CD4-positive, alpha-beta T cell treated with Interleukin-4 for 4 hours (primary cell): ENCODE results near the gene CTR9.

Experiments used
- DNase-seq: peaks from one replicate; pipeline ENCODE4 v3.0.0-alpha.2; 2020

CTR9 gene

DNA sequence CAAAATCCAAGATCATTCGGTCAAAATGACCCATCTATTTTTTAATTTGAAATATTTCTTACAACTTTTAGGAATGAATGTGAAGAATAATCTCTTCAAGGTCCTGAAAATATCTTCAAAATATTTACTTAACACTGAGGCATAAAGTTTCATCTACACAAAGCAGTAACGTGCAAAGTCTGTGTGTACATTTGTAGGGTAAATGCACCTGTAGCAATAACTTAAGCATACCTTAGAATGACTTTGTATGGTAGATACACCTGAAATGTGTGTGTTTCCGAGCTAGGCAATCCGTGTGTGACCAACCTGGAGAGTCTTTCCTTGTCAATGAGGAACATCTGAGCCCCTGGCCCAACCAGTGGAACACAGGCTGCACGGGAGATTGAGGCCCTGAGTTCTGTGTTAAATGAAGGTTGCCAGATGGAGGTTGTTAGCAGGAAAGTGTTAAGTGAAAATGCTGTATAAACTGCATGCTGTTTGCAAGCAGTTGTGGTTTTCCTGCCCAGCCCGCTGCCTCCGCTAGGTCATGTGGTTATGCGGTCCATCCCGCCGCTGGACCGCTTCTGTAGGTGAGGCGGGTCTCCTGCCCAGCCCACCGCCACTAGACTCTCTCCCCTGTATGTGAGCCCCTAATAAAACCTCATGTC, 7.6 kb upstream of the CTR9 start:
- DNase-seq = peak; percentile 42

DNA sequence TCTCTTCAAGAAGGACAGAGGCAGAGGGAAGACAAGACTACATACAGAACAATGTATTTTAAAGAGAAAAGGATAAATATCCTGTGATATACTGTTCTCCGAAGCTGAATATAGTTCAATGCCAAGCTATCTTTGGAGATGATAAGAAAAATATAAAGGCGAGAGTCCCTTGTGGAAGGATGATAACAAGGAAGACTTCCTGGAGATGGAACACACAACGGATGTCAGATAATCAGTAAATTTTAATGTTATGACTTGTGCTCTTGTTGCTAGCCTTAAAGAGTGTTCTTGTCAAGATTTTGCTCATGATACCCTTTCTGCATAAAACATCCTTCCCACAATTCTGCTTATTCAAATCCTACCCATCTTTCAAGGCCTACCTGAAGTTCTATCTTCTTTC, 6.8 kb upstream of the CTR9 start:
- no peak for DNase-seq

DNA sequence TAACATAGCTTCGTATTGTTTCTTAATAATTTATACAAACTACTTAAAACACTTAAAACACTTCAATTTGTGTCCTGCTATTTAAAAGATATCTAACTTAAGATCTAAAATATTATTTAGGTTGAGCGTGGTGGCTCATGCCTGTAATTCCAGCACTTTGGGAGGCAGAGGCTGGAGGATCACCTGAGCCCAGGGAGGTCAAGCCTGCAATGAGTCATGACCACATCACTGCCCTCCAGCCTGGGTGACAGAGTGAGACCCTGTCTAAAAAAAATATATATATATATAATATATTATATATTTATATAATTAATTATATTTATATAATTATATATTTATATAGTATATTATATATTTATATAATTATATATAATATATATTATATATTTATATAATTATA, 4.2 kb upstream of the CTR9 start:
- no peak for DNase-seq

DNA sequence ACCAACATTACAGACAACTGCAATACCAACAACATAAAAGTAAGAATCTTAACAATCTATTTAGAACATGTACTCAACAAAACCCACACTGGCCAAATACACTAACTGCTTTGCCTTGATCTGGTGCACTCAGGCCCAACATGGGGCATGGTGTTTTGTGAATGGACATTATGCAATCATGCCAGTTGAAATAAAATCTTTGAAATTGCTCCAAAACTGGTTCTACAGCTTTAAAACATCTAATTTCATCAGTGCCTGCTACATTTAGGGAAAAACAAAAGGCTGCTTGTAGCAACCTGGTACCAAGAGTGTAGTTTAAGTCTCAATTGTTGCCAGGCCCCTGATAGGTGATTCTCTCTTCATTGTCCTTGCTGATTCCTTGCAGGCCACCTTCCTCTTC, 3.3 kb upstream of the CTR9 start:
- no peak for DNase-seq

DNA sequence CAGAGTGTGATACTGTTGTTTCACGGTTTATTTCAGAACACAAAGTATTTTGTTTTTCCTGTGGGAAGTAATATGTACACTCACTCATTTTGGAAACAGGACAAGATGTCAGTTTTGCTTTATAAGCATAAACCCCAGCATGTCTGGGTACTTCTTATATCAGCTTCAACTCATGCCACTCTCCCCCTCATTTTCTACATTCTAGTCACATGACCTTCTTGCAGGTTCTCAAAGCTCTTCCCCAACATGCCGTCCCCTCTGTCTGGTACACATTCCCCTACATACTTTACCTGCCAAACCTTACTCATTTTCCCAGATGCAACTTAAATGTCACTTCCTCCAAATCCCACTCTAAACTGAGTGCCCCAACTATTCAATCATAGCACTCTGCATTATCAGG, 1.6 kb upstream of the CTR9 start:
- DNase-seq = no peak

DNA sequence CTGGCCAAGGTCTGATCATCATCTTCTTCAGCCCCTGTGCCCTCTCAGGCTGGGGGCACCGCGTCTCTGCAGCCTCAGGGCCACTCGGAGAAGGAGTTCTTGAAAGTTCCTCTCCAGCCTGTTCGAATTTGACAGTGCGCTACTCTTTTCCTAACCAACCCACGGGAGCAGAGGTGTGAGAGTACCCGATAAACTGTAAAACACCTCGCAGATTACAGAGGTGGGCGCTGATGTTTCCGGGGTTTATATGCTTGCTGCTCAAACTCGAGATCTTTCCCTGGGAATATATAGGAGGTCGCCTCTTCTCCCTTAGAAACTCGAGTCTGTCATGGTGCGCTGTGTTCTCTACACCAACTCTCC, 515 bp downstream of the CTR9 start:
- DNase-seq = no peak

DNA sequence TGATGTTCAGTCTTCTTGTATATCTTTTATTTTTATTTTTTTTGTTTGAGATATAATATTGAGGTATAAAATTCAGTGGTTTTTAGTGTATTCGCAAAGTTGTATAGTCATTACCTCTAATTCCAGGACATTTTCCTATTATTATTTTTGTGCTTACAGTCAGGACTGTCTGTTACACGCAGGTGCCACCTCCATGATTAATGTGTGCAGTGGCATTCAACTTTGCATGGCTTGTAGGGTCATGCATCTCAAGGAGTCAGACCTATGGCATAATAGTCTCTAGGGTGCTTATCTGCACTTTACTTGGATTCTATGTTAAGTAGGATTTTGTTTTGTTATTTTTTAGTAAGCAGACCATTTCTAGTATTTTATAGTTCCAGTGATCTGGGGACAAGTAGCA, 1.0 kb downstream of the CTR9 start:
- DNase-seq = no peak

DNA sequence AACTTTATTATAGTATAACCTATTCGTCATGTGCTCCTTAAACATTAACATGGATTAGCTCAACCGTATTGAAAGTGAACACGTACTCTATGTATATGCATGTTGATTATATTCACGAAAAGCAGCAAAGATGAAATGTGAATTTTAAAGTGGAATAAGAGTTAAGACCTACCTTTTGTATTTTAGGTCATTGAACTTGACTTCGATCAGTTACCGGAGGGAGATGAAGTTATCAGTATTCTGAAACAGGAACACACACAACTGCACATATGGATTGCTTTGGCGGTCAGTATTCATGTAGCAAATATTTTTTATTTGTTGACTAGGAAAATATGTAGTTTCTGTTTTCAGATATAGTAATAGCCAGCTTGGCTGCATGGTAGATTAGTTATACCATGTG, 1.4 kb downstream of the CTR9 start:
- no peak for DNase-seq

DNA sequence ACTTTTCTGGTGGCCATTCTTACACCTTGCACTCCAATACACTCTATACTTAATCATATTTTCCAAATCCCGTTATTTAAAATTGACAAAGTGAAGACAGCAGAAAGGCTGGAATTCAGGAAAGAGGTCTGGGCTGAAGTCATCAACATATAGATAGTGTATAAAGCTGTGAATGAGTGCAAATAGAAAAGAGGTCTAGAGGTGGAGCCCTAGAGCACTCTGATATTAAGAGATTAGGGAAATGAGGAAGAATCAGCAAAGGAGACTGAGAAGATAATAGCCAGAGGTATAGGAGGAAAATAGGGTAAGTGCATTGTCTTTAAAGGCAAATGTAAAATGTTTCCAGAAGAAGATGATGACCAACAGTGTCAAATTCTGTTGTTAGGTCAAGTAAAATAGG, 7.9 kb downstream of the CTR9 start:
- DNase-seq = no peak

DNA sequence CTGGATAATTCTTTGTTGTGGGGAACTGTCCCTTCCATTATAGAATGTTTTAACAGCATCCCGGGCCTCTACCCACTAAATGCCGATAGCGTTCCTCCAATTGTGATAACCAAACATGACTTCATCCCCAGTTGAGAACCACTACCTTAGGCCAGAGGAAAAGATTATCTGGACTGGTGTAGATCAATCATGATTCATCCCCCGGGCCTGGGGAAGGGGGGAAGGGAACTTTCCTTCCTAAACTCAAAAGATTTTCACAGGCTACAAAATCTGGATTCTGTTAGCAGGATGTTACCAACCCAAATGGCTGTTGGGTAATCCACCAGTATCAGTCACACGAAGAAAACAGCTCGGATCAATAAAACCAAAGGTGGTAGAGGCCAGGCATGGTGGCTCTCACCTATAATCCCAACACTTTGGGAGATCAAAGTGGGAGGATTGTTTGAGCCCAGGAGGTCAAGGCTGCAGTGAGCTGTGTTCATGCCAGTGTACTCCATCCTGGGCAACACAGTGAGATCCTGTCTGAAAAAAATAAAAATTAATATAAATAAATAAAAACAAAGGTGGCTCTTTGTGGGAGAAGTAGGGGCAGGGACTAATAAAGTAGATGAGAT, 10.1 kb downstream of the CTR9 start:
- no peak for DNase-seq

DNA sequence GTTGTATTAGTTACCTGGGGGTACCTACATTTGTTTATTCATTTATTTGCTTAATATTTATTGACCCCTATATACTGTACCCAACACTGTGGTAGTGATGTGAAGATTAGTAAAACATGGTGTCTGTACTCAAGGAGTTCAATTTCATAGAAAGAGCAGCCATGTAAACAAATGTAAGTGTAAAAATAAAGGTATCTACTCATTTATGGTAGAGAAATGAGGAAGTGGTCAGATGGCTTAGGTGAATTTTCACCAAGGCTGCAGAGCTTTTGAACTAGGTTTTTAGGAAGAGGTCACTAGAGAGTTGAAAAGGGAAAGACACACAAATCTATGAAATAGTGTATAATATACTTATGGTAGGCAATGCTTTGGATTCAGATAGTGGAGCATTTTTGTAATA, 11.1 kb downstream of the CTR9 start:
- no peak for DNase-seq

DNA sequence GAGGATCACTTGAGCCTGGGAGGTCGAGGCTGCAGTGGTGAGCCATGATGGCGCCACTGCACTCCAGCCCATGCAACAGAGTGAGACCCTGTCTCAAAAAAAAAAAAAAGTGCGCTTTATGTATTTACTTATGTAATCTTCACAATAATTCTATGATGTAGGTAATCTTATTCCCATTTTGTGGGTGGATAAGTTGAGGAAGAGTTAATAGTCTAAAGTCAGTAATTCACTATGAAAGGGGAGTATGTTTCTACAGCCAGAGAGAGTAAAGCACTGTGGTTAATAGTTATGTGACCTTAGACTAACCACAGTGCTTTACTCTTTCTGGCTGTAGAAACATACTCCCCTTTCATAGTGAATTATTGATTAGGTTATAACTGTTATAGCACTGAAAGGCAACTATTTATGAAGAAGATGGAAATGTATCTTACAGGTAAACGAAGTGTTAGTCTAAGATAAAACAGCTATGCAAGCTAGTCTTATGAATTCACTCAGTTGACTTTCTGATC, 11.9 kb downstream of the CTR9 start:
- no peak for DNase-seq

DNA sequence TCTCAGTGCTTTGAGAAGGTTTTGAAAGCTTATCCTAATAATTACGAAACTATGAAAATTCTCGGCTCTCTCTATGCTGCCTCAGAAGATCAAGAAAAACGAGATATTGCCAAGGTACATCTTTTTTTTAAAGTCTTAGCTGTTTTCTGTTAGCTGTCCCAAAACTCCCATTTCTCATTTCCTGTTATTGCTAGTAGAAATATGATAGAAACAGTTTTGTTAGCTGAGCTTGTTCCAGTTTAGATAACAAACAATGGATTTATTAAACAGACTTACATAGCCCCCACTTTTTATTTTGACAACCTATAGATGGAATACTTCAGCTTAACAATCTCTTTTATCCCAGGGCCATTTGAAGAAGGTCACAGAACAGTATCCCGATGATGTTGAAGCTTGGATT, 12.7 kb downstream of the CTR9 start:
- DNase-seq = no peak

DNA sequence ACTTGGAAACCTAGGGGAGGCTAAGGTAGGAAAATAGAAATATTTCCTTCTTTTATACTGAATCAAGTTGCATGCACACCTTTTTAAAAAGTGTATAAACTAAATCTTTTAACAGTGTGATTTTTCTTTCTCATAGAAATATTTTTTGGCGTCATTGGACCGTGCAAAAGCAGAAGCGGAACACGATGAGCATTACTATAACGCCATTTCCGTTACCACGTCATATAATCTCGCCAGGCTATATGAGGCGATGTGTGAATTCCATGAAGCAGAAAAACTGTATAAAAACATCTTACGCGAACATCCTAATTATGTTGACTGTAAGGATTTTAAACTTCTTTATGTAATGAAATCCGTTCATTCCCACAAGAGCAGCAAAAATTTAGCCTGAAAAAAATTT, 13.4 kb downstream of the CTR9 start:
- no peak for DNase-seq

DNA sequence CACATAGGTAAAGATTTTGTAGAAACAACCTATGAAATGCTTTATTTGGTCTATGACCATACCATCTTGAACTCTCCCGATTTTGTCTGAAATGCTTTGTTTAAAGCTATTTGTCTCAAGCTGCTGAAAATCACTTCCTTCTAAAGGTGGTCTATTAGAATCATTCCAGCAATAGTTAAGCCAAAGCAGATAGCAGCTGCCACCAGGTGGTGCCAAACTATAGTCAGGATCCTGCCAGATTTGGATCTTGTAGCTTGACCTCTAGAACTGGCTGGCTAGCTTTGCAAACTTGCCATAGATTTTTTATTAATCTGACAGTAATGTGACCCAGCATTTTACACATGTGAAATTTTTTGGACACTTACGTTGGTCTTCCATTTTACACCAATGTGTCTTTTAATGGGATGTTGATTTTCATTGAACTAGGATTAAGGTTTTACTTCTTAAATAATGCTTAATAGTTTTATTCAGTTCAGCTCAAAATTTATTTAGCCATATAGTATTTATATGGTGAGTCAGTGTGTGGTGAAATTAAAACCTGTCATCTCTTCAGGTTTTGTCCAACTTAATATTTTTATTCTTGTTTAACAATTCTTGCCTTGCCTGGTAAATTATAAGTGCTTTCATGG, 19.7 kb downstream of the CTR9 start:
- DNase-seq = peak; percentile 23

DNA sequence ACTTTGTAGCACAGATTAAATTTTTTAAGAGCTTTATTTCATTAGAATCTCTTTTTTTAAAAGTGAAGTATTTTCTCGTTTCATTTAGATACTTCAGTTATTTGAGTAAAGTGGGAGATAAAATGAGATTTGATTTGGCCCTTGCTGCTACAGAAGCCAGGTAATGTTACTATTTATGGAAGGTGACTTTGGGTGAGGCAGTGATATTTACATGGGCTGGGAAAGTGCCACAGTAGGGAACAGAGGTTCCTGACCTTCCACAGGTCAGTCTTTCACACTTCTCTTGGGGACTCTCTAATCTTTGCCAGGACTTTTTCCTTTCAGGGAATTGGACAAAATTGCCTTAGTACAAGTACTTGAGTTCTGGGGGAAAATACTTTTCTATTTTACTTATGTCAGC, 20.4 kb downstream of the CTR9 start:
- no peak for DNase-seq

DNA sequence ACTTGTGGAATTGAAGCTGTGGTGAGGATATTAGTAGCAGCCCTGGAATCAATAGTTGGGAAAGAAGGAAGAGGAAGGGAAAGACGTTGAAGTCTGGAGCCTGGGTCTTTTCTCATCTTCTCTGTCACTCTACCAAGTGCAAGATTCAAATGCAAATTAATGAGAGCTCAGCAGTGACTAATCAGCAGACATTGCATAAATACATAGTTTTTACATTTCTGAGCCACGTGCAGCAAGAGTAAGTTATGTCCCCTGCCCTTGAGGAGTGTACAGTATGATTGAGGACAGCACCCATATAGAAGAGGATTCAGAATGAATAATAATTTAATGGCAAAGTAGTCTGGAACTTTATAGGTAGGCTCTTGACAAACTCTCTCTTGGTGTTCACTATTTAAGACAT, 23.8 kb downstream of the CTR9 start:
- no peak for DNase-seq

DNA sequence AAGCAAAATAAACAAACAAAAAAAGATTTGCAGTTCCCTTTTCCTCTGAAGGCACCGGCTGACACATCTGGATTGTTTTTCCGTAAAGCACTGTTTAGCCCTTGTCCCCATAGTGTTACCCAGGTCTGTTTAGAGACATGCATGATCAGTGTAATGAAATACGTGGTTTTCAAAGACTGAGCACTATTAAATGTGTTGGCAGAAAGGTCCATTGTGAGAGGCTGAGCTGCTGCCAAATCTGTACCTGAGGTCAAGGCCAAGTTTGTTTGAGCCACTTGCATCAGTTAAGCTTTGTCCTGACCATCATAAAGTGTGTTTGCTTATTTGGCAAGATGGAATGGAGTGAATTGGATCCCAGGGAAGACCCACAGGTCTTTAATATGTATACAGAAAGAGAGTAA, 26.3 kb downstream of the CTR9 start:
- no peak for DNase-seq

DNA sequence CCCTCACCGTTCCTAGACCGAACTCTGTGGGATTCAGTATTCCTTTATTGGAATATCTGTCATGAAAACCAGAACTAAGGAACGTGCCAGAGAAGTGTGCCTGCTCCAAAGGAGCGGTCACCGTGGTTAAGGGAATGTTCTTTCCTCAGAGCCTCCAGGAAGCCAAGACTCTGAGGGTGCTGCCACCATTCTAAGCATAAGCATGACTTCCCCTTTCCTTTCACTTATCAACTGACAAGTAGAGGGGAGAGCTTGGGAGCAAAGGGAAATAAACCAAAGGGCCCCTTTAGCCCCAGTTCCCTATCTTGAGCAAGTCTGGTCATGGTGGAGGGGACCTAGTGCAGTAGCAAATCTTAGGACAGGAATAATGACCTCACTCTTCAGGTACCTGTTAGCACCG, 26.8 kb downstream of the CTR9 start:
- DNase-seq = no peak

DNA sequence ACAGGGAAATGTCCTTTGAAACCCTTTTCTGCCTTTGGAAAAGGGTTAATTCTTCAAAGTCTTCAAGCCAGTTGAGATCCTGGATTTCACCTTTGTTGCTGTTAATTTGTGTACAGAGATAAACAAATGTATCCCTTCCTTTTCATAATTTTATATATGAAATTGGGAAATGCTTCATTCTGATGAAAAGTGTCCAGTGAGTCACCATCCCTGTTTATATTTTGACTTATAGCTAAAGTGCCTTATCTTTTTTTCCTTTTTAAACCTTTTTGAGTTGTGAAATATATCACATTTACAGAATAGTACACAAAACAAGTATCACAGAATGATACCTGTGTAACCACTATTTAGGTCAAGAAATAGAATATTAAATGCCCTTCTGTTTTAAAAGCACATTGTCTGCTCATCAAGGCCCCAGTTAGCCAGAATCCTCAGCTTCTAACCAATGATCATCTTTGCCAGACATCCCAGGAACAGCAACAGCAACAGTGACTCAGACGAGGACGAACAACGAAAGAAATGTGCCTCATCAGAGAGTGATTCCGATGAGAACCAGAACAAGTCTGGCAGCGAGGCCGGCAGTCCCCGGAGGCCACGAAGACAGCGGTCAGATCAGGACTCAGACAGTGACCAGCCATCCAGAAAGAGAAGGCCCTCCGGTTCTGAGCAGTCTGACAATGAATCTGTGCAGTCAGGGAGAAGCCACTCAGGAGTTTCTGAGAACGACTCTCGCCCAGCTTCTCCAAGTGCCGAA, 27.3 kb downstream of the CTR9 start:
- DNase-seq = no peak

DNA sequence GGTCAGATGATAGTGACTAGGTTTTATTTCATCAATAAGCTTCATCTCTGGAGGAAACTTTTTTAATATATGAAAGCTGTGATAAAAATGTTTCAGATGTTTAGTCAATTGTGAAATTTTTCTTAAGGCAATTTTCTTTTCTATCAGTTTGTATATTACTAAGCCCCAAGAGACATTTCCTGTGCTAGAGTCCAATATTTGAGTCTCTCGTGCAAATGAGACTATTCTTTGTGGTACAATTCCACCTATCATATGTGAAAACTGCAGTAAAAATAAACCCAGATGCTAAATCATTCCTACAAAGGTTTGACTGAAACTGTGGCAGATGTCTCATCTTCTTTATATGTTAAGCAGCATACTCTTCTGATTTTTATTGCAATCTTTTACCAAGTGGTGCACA, 28.0 kb downstream of the CTR9 start:
- no peak for DNase-seq

DNA sequence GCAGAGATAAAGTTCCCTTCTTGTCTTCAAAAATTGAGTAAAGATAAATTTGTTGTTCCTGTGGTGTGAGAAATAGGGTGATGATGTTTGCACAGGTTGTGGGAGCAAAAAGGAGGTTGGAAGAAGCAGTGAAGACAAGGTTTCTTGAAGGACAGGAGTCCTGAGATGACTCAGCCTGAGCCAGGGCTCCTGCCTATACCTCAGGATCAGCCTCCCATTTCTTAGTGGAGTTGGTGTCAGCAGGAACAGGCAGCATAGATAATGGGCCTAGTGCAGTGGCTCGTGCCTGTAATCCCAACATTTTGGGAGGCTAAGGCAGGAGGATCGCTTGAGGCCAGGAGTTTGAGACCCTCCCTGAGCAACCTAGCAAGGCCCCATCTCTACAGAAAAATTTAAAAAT, 29.0 kb downstream of the CTR9 start:
- no peak for DNase-seq

DNA sequence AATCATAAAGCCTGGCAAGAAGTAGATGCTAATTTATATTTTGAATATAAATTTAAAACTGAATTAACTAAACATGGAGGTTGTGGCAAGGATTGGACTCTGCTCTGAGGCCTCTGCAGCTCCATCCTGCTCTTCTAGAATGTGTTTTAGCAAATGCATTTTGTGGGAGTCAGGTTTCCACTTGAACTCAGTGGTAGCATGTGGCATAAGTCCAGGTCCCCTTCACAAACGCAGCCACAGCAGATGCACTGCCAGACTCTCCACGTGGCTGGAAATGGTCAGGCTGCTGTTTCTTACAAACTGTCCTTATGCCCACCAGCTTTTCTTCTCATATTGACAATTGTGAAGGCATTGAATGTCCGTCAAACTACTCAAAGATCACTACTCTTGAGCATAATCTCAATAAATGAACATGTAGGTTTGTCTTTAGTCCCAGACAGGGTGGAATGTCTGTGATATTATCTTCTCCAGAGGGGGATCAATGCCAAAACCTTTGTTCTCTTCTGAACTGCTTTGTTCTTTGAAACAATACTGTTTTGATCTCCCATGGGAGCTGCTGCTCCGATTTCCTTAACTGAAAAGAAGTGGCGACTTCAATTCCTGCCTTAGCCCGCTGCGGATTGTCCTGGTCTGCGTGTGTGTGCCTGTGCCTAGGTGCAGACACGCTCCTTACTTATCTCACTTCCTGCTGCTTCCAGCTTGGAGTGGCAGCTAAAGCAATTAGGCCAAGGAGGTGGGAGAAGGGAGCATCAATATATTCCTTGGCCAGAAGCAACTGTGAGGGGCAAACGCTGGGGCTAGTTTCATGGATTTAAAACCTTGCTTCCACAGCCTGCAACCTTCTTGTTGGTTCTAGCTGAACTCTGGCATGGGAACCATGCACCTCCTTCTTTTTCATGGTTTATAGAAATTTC, 33.4 kb downstream of the CTR9 start:
- DNase-seq = no peak
